HG02623 (cell line): ENCODE data around the gene DPF1.

Source experiments
- ATAC-seq: cut with Tn5 transposase; IDR thresholded peaks from one replicate; pipeline ENCODE4 v1.9.1; 2021; ENCODE audit warnings: moderate library complexity; ENCODE audit not compliant: unreplicated experiment

Gene DPF1

DNA sequence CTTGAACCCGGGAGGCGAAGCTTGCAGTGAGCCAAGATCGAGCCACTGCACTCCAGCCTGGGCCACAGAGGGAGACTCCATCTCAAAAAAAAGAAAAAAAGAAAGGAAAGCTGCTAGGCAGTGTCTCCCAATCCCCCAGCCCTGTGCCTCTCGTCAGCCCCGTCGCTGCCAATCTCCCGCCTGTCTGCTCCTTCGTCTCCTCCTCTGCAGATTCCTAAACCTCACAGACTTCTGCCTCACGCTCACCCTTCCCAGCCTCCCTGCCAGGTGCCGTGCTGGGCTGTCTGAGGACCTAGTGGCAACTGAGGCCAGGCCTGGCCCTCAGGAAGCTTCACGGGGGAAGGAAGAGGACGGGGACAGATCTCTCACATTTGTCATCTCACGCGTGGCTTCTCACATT lies 21.5 kb downstream of the DPF1 start:
- ATAC-seq, result no peak

DNA sequence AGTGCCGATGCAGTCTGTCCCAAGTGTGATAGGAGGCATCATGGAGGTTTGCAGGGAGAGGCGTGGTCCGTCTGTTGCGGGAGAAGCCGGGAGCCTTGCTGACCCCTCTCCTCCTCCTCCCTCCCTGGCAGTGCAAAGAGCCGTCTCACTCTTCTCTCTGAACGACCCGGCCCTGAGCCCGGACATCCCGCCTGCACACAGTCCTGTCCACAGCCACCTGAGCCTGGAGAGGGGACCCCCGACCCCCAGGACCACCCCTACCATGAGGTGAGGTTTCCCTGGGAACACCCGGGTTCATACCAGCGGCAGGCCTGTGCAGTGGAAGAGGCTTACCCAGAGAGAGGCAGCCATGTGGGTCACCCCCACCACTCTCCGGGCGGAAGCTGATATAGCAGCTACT lies 22.3 kb downstream of the DPF1 start:
- no peak for ATAC-seq

DNA sequence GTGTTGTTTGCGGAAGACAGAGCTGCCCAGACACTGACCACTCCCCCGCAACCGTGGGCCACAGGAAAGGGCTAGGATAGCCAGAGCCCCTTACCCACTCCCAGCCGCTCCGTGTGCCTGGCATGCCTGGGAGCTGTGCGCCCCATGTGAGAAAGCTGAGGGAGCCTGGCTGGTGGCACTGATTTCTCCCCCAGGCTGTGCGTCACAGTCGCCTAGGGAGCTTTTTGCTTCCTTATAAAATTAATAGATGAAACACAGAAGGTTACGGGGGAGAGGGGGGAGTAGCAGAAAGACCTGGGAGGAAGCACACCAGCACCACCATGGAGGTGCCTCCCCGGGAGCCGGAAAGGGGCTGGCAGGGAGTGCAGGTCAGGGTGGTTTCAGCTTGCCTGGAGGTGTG lies 24.7 kb downstream of the DPF1 start:
- ATAC-seq, result no peak

DNA sequence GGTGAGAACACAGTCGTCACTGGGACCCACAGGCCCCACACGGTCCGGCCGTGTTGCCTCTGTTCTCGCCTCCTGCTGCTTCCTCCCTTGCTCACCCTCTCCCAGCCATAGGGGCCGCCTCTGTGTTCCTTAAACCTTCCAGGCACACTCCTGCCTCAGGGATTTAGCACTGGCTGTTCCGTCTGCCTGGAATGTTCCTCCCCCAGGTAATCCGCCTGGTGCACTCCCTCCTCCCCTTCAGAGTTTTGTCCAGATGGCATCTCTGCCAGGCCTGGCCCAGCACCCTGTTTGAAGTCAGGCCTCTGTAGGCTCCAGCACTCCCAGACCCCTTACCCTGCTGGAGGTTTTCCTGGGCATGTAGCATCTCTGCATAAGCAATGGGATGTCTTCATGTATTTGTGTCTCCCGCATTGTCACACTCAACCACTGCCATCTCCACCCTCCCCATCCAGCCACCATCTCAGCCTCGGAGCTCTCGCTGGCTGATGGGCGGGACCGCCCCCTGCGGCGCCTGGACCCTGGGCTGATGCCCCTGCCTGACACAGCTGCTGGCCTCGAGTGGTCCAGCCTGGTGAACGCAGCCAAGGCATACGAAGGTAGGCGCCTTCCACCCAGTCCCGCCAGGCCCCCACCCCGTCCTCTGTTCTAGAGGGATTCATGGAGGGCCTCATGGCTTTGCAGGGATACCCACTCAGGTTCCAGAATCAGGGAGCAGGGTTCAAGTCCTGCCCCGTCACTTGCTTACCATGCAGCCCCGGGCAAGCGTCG lies 25.9 kb downstream of the DPF1 start:
- no peak for ATAC-seq

DNA sequence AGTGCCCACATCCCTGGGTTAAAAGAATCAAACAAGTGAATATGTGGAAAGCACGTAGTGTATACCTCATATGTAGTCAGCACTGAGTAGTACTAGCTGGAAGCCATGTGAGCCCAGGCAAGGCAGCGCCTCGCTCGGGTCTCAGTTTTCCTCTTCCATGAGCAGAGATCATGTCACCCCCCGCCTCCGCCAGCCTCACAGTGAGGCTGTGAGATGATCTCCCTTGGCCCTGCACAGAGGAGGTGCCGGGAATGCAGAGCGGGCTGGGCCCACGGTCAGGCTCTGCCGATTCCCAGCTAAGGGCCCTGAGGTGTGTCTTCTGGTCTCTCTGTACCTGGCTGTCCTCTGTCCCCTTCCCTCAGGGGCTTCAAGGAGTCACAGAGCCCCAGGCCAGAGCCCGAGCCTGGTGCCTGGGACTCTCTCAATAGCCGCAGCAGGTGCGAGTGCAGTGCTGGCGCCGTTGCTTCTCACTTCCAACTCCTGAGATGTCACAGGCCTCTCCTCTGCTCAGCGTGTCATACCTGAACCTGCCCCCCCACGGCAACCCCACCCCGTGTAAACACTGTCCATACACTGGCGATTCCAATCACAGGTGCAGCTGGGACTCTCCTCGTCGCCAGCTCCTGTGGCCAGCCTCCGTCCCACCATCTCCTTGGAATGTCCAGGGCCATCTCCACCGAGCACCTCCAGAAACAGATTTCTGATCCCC lies 26.9 kb downstream of the DPF1 start:
- no peak for ATAC-seq

DNA sequence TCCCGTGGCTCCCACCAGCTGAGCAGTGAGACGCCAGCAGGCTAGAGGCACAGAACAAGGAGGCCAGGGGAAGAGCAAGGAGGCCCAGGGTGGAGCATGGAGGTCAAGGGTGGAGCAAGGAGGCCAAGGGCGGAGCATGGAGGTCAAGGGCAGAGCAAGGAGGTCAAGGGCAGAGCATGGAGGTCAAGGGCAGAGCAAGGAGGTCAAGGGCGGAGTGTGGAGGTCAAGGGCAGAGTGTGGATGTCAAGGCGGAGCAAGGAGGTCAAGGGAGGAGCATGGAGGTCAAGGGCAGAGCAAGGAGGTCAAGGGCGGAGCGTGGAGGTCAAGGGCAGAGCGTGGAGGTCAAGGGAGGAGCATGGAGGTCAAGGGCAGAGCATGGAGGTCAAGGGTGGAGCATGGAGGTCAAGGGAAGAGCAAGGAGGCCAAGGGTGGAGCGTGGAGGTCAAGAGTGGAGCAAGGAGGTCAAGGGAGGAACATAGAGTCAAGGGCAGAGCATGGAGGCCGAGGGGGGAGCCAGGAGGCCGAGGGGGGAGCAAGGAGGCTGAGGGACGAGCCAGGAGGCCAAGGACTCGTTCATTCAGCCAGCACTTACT lies 27.7 kb downstream of the DPF1 start:
- no peak for ATAC-seq

DNA sequence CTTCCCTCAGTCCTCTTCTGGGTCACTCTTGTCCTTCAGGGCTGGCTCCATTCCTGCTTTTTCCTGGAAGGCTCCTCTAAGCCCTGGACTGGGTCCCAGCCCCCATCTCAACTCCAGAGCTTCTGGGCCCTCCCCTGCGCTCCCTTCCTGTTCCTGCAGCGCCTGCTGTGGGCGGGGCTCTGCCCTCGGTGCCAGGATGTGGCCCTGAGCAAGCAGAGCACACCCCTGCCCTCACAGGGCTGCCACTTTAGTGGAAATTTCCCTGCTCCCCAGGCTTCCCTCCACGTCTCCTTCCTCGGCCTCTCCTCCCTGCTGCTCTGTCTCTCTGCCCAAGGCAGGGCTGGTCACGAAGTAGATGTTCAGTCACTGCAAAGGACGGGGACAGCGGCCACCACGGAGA lies 28.8 kb downstream of the DPF1 start:
- no peak for ATAC-seq

DNA sequence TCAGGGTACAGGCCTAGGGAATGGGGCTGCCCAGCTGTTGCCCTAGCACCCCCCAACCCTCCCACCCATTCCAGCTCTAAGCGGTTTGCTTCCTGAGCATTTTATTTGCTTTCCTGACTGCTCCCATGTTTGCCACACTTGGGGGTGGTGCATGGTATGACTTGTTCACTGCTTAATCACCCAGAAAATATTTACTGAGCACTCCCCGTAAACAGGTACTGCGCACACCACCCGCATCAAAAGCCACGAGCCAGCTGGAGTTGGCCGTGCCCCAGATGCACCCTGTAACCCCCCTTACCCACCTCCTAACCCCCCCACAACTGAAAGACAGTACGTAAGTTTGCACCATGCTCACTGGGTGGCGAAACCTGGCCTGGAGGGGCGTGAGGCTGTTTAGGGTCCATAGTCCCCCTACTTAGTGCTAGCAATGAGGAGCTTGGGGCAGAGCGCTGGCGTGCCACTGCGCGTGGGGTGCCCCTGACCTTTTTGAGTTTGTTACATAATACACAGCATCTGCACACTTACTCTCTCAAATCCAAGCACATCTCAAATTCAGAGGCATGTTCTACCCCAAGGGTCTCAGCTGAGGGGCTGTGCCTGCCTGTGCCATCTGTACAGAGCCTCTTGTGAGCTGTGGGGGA lies 29.8 kb downstream of the DPF1 start:
- ATAC-seq, result no peak

DNA sequence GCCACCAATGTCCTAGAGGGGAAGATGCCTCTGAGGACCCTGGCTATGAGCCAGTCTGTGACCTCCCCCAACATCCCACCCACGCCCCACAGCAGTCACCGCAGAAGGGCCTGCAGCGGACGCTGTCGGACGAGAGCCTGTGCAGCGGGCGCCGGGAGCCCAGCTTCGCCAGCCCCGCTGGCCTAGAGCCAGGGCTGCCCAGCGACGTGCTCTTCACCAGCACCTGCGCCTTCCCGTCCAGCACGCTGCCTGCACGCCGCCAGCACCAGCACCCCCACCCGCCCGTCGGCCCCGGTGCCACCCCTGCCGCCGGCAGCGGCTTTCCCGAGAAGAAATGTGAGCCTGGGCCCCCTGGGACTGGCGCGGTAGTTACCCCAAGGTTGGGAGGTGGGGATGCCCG lies 30.6 kb downstream of the DPF1 start:
- no peak for ATAC-seq

DNA sequence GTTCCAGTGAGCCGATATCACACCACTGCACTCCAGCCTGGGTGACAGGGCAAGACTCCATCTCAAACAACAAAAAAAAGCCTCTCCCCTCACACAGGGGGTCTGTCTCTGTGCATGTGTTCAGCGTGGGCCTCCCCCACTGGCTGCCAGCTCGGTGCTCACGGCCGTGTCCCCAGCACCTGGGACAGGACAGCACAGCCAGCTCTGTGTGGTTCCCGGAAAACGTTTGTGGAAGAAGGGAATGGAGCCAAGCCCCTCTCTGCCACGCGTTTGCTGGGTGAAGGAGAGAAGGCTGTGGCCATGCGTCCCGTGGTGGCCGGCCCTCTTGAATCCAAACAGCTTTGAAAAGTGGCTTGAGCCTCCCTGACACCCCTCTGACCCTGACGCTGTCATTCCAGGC lies 32.3 kb downstream of the DPF1 start:
- ATAC-seq, result no peak

DNA sequence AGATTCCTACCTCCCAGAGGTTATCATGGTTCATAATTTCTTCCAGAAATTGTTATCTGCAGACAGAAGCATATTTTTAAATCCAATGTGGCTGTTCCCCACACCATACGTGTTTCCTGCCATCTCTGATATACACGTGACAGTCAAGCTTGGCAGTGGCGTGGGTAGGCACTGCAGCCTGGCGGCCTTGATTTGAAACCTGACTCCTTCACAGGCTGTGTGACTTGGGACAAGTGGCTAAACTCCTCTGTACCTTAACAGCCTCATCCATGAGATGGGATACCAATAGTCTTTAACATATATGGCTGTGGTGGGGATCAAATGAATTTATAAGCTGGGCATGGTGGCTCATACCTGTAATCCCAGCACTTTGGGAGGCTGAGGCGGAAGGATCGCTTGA lies 33.2 kb downstream of the DPF1 start:
- ATAC-seq, result no peak

DNA sequence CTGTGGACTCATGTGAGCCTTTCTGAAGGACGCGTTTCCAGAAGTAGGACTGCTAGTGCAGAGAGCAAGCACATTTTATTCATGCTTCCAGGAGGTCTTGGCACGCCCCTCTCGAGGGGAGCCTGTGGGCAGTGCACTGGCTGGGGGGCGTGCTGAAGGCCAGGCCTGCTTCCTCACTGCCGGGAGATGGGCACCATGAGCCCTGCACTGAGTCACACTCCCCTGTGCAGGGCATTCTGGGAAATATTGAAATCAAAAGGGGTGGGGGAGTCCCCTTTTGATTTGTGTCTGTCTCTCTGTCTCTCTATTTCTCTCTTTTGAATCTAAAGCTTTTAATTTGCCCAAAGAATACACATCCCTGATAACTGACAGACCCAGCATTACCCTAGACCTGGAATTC lies 34.0 kb downstream of the DPF1 start:
- no peak for ATAC-seq

DNA sequence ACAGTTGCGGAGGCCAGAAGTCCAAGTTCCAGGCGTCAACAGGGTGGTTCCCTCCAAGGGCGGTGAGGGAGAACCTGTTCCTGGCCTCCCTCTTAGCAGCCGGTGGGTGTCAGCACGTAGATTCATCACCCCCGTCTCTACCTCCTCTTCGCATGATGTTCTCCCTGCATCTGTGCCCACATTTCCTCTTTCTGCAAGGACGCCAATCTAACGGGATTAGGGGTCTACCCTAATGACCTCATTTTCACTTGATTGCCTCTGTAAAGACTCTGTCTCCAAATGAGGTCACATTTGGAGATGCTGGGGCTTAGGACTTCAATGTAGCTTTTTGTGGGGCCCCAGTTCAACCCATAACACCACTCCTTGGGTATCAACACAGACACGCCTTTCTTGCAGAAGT lies 38.5 kb downstream of the DPF1 start:
- no peak for ATAC-seq

DNA sequence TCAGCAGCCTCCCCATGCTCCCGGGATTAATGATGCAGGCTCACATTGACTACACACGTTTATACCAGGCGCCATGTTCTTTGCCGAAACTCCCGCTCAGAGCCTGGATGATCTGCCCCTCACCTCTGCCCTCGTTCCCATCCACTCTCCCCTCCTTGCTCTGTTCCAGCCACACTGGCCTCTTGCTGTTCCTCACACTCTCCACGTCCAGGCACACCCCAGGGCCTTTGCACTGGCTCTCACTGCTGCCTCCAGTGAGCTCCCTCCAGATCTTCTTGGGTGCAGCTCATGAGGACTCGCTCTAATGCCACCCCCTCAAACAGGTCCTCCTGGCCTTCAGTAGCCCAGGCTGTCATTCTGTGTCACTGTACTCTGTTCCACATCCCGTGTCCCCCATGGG lies 39.2 kb downstream of the DPF1 start:
- no peak for ATAC-seq

DNA sequence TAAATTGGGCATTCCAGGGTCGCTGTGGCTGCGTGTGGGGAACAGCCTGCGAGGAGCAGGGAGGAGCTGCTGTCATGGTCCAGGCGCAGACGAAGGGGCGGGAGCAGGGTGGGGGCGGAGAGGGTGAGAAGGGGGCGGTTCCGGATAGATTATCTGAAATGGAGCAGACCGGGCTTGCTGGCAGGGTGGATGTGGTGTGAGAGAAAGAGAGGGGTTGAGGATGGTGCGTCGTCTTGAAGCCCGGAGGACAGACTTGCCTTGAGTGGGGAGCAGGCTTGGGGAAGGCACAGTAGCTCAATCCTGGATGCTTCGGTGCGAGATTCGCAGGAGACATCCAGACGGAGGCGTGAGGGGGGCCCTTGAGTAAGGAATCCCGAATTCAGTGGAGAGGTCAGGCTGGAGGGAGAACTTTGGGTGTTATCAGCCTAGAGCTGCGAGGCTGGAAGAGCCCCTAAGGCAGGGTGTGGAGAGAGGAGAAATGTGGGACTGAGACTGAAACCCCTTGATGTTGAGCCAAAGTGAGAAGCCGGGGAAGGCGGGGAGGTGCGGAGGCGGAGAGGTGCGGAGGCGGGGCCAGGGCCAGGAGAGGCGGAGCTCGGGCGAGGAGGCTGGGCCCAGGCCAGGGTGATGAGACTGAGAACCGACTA lies 40.6 kb downstream of the DPF1 start:
- no peak for ATAC-seq

DNA sequence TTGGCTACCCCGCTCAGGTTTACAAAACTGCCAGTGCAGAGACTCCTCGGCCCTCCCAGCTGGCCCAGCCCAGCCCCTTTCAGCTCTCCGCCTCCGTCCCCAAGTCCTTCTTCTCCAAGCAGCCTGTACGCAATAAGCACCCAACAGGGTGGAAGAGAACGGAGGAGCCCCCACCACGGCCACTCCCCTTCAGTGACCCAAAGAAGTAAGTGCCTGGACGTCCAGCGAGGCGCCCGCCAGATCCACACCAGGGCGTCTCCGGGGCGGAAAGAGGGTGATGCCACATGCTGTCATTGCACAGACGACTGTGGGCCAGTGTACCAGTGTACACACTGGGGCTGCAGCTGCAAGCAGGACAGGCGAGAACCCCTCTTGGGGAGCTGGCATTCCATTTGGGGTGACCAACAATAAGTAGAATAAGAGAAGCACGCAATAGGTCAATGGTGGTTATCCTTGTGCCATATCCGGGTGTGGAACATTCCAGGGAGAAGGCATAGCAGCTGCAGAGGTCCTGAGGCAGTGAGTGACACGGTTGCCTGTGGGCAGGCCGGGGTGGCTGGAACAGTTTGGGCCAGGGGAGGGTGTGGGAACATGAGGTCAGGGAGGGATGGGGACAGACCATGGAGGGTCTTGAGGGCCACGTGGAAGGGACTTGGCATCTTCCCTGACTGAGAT lies 41.3 kb downstream of the DPF1 start:
- ATAC-seq, result no peak

DNA sequence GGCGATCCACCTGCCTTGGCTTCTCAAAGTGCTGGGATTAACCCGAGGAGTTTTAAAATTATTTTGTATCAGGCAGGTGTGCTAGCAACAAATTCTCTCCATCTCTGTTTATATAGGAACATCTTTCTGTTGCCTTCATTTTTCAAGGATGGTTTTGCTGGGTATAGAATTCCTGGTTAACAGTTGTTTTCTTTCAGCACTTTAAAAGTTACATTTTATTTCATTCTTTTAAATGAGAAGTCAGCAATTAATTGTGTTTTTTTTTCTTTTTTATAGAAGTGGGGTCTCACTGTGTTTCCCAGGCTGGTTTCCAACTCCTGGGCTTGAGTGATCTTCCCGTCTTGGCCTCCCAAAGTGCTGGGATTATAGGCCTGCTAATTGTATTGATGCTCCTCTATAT lies 44.0 kb downstream of the DPF1 start:
- no peak for ATAC-seq

DNA sequence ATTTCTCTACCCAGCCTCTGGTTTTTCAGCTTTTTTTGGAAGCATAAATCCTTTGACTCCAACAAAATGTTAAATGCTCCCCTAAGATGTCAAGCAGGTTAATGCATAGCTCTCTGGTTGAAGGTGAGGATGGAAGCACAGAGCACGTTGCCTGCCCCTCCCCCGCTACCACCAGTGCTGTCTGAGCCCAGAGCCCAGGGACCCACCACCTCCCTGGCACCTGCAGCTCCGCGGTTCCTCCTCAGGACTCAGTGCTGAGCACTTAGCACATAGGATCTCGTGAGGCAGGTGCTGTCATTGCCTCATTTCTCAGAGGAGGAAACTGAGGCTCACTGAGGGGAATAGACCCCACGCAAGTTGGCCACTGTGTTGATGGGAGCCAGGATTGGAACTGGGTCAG lies 48.6 kb downstream of the DPF1 start:
- no peak for ATAC-seq

DNA sequence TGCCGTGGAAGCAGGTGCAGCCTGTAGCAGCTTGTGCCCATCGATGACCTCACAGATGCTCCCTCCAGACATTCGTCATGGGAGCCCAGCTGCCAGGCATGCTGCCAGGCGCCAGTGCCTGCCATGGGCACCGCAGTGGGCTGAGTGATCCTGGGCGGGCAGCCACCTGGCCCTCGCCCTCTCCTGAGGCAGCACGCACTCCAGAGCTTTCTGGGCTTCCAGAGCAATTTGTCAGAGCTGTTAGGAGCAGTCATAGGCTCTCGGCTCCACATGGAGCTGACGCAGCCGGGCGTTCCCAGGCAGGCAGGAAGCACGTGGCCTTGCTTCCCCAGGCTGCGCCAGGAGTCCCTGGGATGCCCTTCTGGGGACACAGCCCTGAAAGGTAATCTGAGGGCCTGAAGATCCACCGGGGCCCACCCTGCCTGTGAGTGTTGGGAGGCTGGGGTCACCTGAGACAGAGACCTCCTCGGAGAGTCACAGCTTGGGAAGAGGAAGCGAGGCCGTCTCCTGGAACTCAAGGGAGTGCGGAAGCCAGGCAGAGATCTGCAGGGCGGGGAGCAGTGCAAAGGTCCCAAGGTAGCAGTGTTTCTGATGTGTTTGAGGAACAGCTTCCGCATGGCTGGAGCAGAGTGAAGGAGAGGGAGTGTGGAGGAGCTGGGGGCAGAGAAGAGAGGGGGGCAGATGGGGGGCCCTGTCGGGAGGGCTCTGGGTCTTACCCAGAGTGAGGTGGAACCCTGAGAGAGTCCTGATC lies 50.6 kb downstream of the DPF1 start:
- no peak for ATAC-seq

DNA sequence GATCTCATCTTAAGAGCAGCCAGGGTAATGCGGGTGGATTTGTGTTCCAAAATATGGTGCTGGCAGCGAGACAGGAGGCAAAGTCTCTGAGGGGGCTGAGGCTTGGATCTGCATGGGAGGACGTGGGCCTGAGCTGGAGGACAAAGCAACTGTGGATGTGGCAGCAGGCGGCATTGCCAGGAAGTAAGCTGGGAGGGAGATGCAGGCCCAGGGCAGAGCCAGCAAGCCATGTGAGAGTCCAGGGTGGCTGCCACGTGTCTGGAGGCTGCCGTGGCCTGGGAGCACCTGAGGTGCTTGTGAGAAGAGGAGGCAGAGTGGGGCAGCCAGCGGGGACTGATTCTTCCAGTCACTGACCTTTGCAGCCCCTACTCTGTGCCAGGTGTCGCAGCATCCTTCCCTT lies 52.0 kb downstream of the DPF1 start:
- ATAC-seq, result no peak
